GM12872 (cell line): ENCODE data around the gene FOXL1.

Experiments
- TF ChIP-seq, protein P1 (sequence below): IDR thresholded peaks from 3 replicates; pipeline ENCODE4 v1.5.1; 2011; ENCODE audit warnings: low read depth, mild to moderate bottlenecking, low read length, moderate library complexity; ENCODE audit not compliant: insufficient read depth

FOXL1 gene

DNA sequence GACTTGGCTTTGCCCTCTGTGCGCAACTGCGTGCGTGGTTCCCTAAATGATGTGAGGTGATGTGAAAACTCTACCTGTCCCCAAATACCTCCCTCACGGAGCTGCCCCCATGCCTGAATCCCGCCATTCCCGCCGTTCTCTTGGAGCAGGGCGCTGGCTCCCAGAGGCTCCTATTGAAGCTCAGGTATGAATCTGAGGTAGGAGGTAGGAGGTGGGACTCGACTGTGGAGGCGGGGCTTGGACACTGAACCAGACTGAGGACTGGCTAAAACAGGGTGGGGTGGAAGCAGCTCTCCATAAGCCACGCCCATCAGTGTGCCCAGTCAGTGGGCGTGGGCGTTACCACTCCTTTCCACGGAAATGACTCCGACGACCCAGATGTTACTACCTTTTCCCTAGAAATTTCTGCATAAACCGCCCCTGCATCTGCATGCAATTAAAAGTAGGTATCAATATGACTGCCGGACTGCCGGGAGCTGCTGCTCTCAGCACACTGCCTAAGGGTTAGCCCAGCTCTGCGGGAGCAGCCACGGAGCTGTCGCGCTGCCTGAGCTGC is 41.0 kb downstream of the FOXL1 start:
- TF ChIP-seq, protein P1, sequence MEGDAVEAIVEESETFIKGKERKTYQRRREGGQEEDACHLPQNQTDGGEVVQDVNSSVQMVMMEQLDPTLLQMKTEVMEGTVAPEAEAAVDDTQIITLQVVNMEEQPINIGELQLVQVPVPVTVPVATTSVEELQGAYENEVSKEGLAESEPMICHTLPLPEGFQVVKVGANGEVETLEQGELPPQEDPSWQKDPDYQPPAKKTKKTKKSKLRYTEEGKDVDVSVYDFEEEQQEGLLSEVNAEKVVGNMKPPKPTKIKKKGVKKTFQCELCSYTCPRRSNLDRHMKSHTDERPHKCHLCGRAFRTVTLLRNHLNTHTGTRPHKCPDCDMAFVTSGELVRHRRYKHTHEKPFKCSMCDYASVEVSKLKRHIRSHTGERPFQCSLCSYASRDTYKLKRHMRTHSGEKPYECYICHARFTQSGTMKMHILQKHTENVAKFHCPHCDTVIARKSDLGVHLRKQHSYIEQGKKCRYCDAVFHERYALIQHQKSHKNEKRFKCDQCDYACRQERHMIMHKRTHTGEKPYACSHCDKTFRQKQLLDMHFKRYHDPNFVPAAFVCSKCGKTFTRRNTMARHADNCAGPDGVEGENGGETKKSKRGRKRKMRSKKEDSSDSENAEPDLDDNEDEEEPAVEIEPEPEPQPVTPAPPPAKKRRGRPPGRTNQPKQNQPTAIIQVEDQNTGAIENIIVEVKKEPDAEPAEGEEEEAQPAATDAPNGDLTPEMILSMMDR = no peak

DNA sequence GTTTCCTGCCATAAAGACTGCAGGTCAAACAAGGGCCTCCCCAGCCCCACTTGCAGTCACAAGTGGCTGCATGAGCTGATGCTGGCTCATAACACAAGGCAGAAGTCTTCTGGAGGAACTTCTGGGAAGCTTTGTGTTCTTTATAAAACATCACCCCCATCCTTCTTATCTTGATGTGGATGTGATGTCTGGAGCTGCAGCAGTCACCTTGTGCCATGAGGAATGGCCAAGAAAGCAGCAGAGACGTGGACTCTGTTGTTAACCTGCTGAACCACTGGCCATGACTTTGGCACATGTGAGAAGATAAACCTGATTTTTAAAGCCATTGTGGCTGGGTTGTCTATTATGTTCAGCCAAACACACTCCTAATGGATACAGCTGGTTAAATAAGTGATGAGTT is 41.8 kb downstream of the FOXL1 start:
- TF ChIP-seq, protein P1 = no peak

DNA sequence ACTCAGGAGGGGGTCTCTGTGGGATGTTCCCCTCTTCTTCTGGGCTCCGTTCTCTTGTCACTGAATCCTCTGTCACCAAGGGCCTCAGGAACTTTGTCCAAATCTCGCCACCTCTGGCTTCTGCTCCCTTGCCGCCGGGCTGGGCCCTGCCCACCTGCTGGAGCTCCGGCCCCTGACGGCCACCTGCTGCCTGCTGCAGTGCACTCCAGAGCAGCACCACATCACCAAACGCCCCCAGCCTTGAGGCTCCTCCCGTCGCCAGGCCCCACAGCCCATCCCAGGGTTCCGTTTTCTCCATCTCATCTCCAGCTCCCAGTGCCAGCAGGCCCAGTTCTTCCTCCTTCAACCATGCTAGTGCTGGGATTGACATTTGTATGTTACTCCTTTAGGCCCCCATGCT is 43.6 kb downstream of the FOXL1 start:
- TF ChIP-seq, protein P1 = no peak

DNA sequence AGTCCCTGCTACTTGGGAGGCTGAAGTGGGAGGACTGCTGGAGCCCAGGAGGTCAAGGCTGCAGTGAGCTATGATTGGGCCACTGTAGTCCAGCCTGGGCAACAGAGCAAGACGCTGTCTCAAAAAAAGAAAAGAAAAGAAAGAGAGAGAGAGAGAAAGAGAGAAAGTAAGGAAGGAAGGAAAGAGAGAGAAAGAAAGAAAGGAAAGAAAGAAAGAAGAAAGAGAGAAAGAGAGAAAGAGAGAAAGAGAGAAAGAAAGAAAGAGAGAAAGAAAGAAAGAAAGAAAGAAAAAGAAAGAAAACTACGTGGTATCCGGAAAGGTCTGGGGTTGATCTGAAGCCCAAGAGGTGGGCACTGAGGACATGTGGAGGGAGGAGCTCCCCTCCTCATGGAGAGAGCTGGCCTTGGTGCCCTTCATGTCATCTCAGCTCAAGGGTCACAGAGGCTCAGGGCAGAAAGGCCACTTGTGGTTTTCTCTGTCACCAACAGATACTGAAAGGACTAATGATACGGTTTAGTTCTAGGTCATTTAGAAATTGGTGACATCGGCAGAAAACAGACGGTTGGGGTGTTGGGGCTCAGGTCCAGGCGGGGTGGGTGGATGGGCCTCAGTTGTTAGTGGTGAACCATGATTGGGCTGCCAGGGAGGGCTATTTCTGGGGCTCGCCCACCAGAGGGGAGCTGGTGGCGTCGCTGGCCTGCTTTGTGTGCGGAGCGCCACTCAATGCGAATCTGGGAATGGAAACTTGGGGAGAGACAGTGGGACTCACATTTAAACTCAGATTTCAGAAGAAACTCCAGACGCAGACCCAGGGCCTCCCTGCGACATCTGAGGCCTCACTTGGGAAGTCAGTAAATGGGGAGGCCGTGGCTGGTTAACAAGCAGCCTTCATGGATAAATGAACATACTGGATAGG is 44.6 kb downstream of the FOXL1 start:
- TF ChIP-seq, protein P1 = no peak

DNA sequence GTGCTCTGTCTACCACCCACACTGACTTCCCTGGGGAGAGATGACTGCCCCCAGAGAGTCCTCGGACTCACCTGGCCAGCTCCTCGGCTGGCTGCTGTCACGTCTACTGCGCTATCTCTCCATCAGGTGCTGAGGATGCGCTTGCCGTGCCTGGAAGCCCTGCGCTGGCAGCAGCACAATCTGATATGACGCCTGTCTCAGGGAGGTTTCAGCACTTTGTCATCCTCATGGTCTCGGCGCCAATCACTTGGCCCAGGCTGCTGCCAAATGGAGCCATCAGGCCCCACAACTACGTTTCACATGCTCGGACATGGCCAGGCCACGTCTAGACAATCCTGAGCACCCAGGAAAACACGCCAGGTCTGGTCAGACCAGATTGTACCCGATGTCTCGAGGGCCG is 46.7 kb downstream of the FOXL1 start:
- TF ChIP-seq, protein P1 = no peak

DNA sequence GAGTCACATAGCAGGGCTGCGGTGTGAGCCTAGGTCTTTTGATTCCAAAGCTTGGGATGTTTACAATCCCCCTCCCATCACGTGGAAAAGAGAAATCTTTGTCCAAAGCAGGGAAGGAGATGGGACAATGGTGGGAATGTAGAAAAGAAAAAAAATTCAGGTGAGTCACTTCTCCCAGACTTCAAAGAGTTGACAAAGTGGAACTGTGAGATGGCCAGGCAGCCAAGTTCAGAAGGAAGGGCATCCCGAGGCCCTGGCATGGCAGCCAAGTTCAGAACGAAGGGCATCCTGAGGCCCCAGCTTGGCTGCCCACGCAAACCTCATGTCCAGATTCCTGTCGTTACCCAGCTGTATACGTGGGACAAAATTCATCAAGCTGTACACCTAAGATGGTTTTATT is 47.5 kb downstream of the FOXL1 start:
- TF ChIP-seq, protein P1 = no peak

DNA sequence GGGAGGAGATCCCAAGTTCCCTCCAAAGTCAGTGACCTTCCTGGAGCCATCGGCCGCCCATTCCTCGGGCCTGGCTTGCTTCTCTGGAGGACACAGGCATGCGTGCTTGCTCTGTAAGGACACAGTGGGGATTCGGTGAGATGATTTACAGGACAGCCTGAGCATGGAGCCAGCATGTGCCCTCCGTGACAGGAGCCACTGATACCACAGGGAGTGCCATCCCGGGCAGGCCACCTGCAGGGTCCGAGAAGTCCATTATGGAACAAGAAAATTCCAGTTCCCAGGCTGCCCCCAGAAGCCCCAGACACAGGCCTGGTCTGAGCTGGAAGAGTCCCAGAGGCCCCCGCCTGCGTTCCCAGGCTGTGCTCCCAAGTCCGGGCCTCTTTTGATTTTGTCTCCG is 47.9 kb downstream of the FOXL1 start:
- TF ChIP-seq, protein P1 = no peak
